Stimulated activated CD8-positive, alpha-beta memory T cell treated with anti-CD3 and anti-CD28 coated beads, Interleukin-7, amount 100 ng/mL, for 1 hour (primary cell): Measurements from ENCODE around the gene DUOXA1.

Source experiments
- DNase-seq, 2 donors: peaks; one replicate each; pipeline ENCODE4 v3.0.0-alpha.2; 2020; ENCODE audit warnings: low read depth in 2 of 2

Gene DUOXA1

GRCh38 chr15:45132844-45133560 lies 3.3 kb upstream of the DUOXA1 start:
- no peak for DNase-seq

GRCh38 chr15:45131510-45131909 lies 1.8 kb upstream of the DUOXA1 start:
- DNase-seq: no peak

- no peak for DNase-seq
Observed at GRCh38 chr15:45130291-45131000, 767 bp upstream of the DUOXA1 start.

GRCh38 chr15:45128971-45129639 lies 574 bp downstream of the DUOXA1 start:
- no peak for DNase-seq

GRCh38 chr15:45126535-45127158 lies 3.0 kb downstream of the DUOXA1 start:
- DNase-seq: no peak

- no peak for DNase-seq
Observed at GRCh38 chr15:45123397-45123796, 6.3 kb downstream of the DUOXA1 start.

- no peak for DNase-seq
Observed at GRCh38 chr15:45122719-45123118, 7.0 kb downstream of the DUOXA1 start.

GRCh38 chr15:45121706-45122417 lies 7.8 kb downstream of the DUOXA1 start:
- no peak for DNase-seq

DNA sequence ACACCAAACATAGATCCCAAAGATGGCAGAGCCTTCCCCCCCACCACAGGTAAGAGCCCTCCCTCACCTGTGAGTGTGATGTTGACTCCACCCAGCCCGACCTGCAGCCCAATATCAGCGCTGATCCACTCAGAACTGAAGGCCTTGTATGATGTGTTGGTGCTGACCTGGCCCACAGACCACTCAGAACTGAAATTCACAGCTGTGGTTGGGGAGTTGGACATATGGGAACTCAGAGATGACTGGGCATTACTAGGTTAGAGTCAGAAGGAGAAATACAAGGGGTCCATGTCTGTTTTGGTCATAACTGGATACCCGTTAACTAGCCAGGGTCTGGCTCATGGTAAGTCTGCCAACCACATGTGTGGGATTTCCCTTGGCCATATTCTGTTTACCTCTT lies 8.7 kb downstream of the DUOXA1 start:
- DNase-seq: no peak

DNA sequence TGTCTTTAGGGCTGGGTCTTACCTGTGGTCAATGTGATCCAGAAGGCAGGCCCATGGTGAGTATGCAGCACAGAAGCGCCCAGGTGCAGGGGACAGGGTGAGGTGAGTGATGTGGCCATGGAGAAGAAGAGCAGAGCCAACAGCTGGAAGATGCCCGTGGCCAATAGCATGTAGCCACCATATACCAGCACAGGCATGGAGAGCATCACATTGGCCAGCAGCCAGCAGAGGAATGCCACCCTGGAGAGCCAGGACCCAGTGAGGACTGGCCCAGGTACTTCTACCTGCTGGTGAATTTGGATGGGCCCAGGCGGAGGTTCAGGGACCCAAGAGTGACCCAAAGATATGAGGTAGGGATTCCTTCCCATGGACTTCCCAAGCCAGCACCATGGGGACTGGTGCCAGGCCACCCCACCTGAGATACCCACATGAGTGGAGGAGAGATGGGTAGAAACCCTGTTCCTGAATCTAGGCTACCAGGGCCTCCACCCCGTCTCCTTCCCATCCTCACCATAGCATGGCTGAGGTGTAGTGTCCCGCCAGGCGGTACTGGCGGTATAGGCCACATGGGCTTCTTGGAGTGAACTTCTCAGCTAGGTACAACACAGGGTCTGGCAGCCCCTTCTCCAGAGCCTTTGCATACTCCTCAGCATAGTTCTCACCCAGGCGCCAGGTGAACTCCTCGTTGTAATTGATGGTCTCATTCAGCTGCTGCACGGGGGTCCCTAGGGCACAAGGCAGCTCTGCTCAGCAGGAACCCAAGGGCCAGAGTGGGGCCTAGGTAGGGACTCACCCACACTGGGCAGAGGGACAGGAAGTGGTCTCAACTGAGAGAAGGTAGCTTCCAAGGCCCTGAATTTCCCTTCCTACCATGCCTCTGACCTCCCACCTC lies 9.4 kb downstream of the DUOXA1 start:
- no peak for DNase-seq

- no peak for DNase-seq
Observed at GRCh38 chr15:45118996-45119395, 10.7 kb downstream of the DUOXA1 start.

DNA sequence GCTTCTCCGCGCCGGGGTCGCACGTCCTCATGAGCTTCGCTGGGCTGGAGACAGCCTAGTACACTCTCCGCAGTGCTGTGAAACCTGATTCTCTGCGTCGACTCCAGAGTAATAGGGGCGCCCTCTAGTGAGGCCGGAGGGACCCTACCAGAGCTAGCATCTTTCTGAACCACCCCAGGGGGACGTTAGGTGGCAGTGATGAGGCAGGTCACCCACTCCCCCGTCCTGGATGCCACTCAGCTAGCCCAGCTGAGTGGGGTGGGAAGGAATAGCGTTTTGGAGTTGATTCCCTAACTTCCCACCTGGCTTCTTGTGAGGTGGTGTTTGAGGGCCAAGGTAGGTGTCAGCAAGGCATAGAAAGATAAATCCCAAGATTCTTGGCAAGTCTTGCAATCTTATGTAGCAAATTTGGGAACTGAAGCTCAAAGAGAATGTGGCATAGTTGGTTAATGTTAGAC lies 11.5 kb downstream of the DUOXA1 start:
- DNase-seq: peak; percentile 56 to 72

DNA sequence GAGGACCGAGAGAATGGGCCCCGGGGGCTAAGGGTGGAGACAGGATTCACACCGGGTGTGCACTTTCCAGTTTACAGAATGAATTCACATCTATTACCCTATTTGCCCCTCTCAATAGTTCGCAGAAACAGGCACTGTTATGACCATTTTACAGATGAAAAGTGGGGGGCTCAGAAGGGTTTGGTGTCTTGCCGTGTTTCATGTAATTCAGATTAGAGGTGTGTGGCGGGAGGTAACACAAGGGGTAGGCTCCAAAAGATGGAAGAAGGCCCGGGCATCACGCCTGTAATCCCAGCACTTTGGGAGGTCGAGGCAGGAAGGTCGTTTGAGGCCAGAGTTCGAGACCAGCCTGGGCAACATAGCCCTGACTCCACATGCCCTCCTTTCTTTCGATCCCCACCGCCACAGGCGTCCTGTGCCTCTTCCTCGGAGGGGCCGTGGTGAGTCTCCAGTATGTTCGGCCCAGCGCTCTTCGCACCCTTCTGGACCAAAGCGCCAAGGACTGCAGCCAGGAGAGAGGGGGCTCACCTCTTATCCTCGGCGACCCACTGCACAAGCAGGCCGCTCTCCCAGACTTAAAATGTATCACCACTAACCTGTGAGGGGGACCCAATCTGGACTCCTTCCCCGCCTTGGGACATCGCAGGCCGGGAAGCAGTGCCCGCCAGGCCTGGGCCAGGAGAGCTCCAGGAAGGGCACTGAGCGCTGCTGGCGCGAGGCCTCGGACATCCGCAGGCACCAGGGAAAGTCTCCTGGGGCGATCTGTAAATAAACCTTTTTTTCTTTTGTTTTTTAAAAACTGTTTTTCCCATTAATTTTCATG lies 12.2 kb downstream of the DUOXA1 start:
- no peak for DNase-seq

- no peak for DNase-seq
Observed at GRCh38 chr15:45116482-45117307, 13.0 kb downstream of the DUOXA1 start.

GRCh38 chr15:45116006-45116481 lies 13.6 kb downstream of the DUOXA1 start:
- no peak for DNase-seq

DNA sequence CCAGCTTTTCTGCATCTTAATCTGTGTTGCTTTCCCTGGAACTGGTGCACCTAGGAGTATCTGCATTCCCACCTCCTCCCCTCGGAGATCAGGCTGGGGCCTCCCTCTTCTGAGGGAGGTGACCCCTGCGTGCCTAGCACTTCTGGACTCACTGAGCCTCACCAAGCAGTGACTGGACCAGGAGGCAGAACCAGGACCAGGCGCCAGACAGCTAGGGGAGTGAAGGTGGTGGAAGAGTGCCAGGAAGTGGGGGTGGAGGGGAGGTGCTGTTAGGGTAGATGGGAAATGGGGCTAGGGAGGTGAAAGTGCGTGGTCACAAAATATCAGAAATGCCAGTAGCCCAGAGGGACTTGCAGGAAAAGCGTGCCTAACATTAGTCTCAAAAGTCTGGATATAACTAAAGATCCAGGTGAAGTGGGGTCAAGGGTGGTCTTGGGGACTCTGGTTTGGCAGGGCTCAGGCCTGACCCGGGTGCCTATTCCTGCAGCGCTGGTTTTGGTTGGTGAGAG lies 14.3 kb downstream of the DUOXA1 start:
- DNase-seq: no peak

GRCh38 chr15:45114751-45115085 lies 15.0 kb downstream of the DUOXA1 start:
- no peak for DNase-seq

DNA sequence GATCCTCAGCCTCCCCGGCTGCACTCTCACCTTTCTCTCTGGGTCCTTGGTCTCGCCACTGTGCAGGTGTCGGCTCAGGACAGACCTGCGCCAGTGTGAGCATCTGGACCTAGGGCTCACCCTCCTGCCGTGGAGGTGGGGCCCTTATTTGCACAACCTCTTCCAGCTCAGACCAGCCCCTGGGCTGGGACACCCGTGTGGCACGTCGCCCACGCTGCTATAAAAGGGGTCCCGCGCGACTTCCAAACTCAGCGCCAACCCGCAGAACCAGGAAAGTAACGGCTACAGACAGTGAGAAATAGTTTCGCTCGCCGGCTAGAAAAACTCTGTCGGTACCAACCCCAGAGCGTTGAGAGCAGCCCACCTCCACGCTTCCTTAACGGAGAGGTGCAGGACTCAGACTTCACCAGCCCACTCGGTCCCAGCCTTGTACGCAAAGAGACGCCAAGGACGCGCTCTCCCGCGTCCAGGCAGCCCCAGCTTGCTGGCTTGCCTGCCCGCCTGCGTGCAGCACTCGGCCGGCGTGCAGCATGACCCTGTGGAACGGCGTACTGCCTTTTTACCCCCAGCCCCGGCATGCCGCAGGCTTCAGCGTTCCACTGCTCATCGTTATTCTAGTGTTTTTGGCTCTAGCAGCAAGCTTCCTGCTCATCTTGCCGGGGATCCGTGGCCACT lies 15.5 kb downstream of the DUOXA1 start, which contains the start of the genes DUOX2 and DUOXA2:
TSS of gene DUOX2 (minus strand) at position 97 of the 675 bp plus-strand sequence. CDS start 761 bp downstream, outside the sequence.
TSS of gene DUOXA2 (plus strand) at position 251 of the 675 bp plus-strand sequence. CDS start at position 531, 280 bp downstream.
- no peak for DNase-seq
